Measurements from ENCODE around the gene SPC25.
"Not testable (repeated sequence)": the region's sequence is repeated elsewhere in the genome, so short reads cannot be mapped to it uniquely, and the experiment has no call there.

Gene SPC25

DNA sequence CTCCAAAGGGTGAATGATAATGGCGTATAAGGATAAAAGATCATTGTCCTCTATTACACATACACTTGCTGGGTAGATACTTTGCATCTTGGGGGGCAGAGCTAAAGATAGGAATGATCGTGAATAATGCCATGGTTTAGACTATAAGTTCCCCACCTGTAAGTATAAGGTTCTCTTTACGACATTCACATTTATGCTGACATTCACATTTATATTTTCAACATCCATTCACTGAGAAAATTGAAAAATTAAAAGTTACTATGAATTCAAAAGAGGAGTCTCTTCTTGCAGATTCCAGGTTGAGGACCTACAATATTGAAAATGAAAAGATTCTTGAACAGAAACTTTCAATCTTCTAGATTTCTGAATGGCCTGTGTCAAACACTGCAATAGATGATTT, 2.1 kb upstream of the SPC25 start:
- TF ChIP-seq POLR2A (IDR thresholded peaks at IDR 0.05; ENCODE audit: low read depth, low read length) = no peak
- DNase-seq (ENCODE audit: insufficient read length, low spot score) (no peak), FAIRE-seq (no peak)

DNA sequence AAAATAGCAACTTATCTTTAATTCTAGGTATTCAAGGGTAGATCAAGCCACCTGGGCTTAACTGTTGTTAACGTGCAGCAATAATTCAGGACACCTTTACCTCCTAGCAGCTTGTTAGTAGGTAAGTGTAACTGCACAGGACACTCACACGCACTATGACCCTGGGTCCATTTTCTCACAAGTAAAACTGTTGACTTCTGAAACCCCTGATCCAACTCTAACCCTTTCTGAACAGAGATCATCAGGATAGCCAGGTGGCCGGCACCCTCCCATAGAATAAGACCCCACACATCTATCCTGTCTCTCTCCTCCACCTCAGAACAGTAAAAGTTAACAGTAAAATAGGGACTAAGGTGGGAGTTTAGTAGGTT, 610 bp downstream of the SPC25 start:
- TF ChIP-seq POLR2A (IDR thresholded peaks at IDR 0.05; ENCODE audit: low read depth, low read length) = no peak
- no peak for DNase-seq (ENCODE audit: insufficient read length, low spot score)
- no peak for FAIRE-seq

- TF ChIP-seq POLR2A (IDR thresholded peaks at IDR 0.05; ENCODE audit: low read depth, low read length) = no peak
- DNase-seq (ENCODE audit: insufficient read length, low spot score) (peak; percentile 17), FAIRE-seq (peak; percentile 95)
Measured at GRCh38 chr2:168884975-168885374, 5.3 kb downstream of the SPC25 start.

- FAIRE-seq; DNase-seq (ENCODE audit: insufficient read length, low spot score): not testable (repeated sequence)
Measured at GRCh38 chr2:168882163-168882562, 8.1 kb downstream of the SPC25 start.

DNA sequence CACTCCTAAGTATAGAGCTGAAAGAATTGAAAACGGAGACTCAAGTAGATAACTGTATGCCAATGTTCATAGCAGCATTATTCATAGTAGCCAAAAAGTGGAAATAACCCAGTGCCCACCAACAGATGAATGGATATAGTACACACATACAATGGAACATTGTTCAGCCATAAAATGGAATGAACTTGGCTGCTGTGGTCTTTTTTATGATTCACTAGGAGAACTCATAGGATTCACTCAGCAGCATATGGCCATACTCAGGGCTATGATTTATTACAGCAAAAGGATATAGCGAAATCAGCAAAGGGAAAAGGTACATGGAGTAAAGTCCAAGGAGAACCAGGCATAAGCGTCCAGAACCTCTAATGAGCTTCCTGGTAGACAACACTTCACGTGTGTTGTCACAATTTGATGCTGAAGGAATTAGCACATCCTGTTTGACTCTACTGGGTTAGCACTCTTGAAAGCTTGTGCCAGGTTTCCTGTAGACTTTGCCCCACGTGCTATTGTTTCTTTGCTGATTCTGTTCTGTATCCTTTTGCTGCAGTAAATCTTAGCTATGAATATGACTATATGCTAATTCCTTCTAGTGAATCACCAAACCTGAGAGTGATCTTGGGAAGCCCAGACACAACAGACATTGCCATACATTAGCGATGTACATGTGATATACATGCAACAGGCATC, 15.7 kb downstream of the SPC25 start:
- no peak for TF ChIP-seq POLR2A (IDR thresholded peaks at IDR 0.05; ENCODE audit: low read depth, low read length)
- no peak for DNase-seq (ENCODE audit: insufficient read length, low spot score)
- FAIRE-seq = peak; percentile 41

DNA sequence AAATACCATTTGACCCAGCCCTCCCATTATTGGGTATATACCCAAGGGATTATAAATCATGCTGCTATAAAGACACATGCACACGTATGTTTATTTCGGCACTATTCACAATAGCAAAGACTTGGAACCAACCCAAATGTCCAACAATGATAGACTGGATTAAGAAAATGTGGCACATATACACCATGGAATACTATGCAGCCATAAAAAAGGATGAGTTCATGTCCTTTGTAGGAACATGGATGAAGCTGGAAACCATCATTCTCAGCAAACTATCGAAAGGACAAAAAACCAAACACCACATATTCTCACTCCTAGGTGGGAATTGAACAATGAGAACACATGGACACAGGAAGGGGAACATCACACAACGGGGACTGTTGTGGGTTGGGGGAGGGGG, 19.4 kb downstream of the SPC25 start:
- not testable (repeated sequence) for DNase-seq (ENCODE audit: insufficient read length, low spot score); FAIRE-seq

DNA sequence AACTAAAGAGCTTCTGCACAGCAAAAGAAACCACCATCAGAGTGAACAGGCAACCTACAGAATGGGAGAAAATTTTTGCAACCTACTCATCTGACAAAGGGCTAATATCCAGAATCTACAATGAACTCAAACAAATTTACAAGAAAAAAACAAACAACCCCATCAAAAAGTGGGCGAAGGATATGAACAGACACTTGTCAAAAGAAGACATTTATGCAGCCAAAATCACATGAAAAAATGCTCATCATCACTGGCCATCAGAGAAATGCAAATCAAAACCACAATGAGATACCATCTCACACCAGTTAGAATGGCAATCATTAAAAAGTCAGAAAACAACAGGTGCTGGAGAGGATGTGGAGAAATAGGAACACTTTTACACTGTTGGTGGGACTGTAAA, 19.9 kb downstream of the SPC25 start:
- FAIRE-seq; DNase-seq (ENCODE audit: insufficient read length, low spot score): not testable (repeated sequence)

- FAIRE-seq; DNase-seq (ENCODE audit: insufficient read length, low spot score): not testable (repeated sequence)
Measured at GRCh38 chr2:168867164-168867563, 23.1 kb downstream of the SPC25 start.

- FAIRE-seq = no peak
- DNase-seq (ENCODE audit: insufficient read length, low spot score) = no peak
- no peak for TF ChIP-seq POLR2A (IDR thresholded peaks at IDR 0.05; ENCODE audit: low read depth, low read length)
Measured at GRCh38 chr2:168858146-168858545, 32.1 kb downstream of the SPC25 start.

- FAIRE-seq (no peak), DNase-seq (ENCODE audit: insufficient read length, low spot score) (no peak)
- no peak for TF ChIP-seq POLR2A (IDR thresholded peaks at IDR 0.05; ENCODE audit: low read depth, low read length)
Measured at GRCh38 chr2:168855601-168856000, 34.6 kb downstream of the SPC25 start.

DNA sequence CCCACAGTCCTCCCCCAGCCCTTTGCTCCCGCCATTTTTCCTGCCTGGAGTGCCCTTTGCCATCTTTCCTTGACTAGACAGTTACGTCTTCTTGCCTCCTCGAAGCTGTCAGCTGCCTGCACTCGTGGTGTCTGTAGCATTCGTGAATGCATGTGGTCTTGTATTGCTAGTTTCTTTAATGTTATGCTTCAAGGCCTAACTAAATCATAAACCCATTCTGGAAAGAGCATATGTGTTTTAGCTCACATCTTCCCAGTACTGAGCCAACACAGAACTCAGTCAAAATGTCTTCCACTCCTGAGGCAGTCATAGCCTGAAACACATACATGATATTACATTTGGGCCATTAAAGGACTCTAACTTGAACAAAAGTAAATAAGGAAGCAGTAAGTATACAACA, 35.6 kb downstream of the SPC25 start:
- FAIRE-seq (no peak), DNase-seq (ENCODE audit: insufficient read length, low spot score) (no peak)
- TF ChIP-seq POLR2A (IDR thresholded peaks at IDR 0.05; ENCODE audit: low read depth, low read length) = no peak

DNA sequence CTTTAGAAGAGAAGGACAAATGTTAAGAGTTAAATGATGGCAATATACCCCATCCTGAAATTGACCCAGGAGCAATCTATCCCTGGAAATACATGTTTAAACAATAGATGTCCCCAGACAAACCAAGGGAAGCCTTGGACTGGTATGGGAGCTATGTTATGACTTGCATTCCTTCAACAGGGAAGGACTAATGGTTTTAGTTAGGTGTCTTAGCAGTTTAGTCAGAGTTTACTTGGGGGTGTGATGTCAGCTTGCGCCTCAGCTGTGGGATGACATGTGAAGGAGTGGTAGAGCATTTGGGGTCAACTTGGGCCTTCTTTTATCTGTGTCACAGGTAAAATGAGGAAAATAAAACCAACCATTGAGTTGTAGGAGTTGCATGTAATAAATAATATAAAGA, 36.8 kb downstream of the SPC25 start:
- FAIRE-seq = no peak
- no peak for TF ChIP-seq POLR2A (IDR thresholded peaks at IDR 0.05; ENCODE audit: low read depth, low read length)
- DNase-seq (ENCODE audit: insufficient read length, low spot score) = no peak

GRCh38 chr2:168852481-168852880, 37.7 kb downstream of the SPC25 start:
- no peak for TF ChIP-seq POLR2A (IDR thresholded peaks at IDR 0.05; ENCODE audit: low read depth, low read length)
- DNase-seq (ENCODE audit: insufficient read length, low spot score) = no peak
- no peak for FAIRE-seq

GRCh38 chr2:168851674-168852320, 38.4 kb downstream of the SPC25 start:
- no peak for TF ChIP-seq POLR2A (IDR thresholded peaks at IDR 0.05; ENCODE audit: low read depth, low read length)
- peak; percentile 30 for DNase-seq (ENCODE audit: insufficient read length, low spot score)
- peak; percentile 99 for FAIRE-seq

DNA sequence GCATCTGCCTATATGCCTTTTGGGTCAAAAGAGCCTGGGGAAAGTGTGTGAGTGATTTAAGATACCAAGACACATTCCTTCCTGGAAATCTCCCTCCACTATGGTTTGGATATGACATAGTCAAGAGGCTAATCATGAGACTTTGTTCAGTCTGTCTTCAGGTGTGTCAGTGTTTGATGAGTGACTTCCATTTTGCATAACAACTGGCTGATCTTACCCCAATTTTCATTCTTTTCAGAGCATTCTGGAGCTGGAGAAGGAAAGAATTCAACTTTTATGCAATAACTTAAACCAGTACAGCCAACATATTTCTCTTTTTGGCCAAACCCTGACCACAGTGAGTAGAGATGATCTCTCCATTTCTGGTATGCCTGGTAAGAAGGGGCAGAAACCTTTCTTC, 39.4 kb downstream of the SPC25 start:
- TF ChIP-seq POLR2A (IDR thresholded peaks at IDR 0.05; ENCODE audit: low read depth, low read length) = no peak
- FAIRE-seq (no peak), DNase-seq (ENCODE audit: insufficient read length, low spot score) (no peak)

- TF ChIP-seq POLR2A (IDR thresholded peaks at IDR 0.05; ENCODE audit: low read depth, low read length) = no peak
- DNase-seq (ENCODE audit: insufficient read length, low spot score) (peak; percentile 6), FAIRE-seq (no peak)
Measured at GRCh38 chr2:168849610-168850009, 40.6 kb downstream of the SPC25 start.
